Esophagus mucosa (tissue), 1 donor: ENCODE results near the gene PDZD2. TPM values are rescaled to one million over a fixed set of nuclear protein-coding genes. Genes with fewer than 3 reads are reported as not detected.
"Not testable (repeated sequence)": the region's sequence is repeated elsewhere in the genome, so short reads cannot be mapped to it uniquely, and the experiment has no call there.

Experiments
- ATAC-seq: fragments of 200-7000 bp; cut with Tn5 transposase; one replicate; pipeline ENCODE4 v1.9.1; 2020
- total RNA-seq: library from RNA; stranded (reverse); gene quantifications from one replicate; pipeline ENCODE4 v1.2.4, GENCODE V29; 2023
- donor health status: DM: yes; HTN: yes; CAD: no.

PDZD2 gene
- total RNA-seq, 1 donor from 2014 or later = 20.8 TPM

GRCh38 chr5:32051796-32052195 lies 412.9 kb downstream of the PDZD2 start:
- no peak for ATAC-seq

GRCh38 chr5:32055891-32056866 lies 417.2 kb downstream of the PDZD2 start:
- no peak for ATAC-seq

GRCh38 chr5:32057187-32058096 lies 418.5 kb downstream of the PDZD2 start:
- peak; percentile 89 for ATAC-seq

- ATAC-seq = peak; percentile 92
Measured at GRCh38 chr5:32058101-32058500, 419.2 kb downstream of the PDZD2 start.

- no peak for ATAC-seq
Measured at GRCh38 chr5:32058997-32059396, 420.1 kb downstream of the PDZD2 start.

- ATAC-seq = peak; percentile 75
Measured at GRCh38 chr5:32059761-32060530, 421.0 kb downstream of the PDZD2 start.

- no peak for ATAC-seq
Measured at GRCh38 chr5:32061236-32061635, 422.3 kb downstream of the PDZD2 start.

- ATAC-seq = no peak
Measured at GRCh38 chr5:32066448-32066847, 427.5 kb downstream of the PDZD2 start.

GRCh38 chr5:32067774-32068470 lies 429.0 kb downstream of the PDZD2 start:
- ATAC-seq = no peak

- no peak for ATAC-seq
Measured at GRCh38 chr5:32068561-32068960, 429.6 kb downstream of the PDZD2 start.

- no peak for ATAC-seq
Measured at GRCh38 chr5:32069396-32069795, 430.5 kb downstream of the PDZD2 start.

GRCh38 chr5:32071351-32071944 lies 432.5 kb downstream of the PDZD2 start:
- ATAC-seq = no peak

GRCh38 chr5:32072054-32072453 lies 433.1 kb downstream of the PDZD2 start:
- ATAC-seq = no peak

- ATAC-seq = peak; percentile 19
Measured at GRCh38 chr5:32074401-32074800, 435.5 kb downstream of the PDZD2 start.

- ATAC-seq = peak; percentile 51
Measured at GRCh38 chr5:32076699-32077695, 438.1 kb downstream of the PDZD2 start.

GRCh38 chr5:32078855-32079254 lies 439.9 kb downstream of the PDZD2 start:
- not testable (repeated sequence) for ATAC-seq

- not testable (repeated sequence) for ATAC-seq
Measured at GRCh38 chr5:32080565-32080964, 441.6 kb downstream of the PDZD2 start.

- no peak for ATAC-seq
Measured at GRCh38 chr5:32082701-32083100, 443.8 kb downstream of the PDZD2 start.

GRCh38 chr5:32083981-32084430 lies 445.1 kb downstream of the PDZD2 start:
- ATAC-seq = no peak
